Right cardiac atrium (tissue), 5 donors: ENCODE measurements around the gene GIPR. TPM values are rescaled to one million over a fixed set of nuclear protein-coding genes. Genes with fewer than 3 reads are reported as not detected.
"Not testable (repeated sequence)": the region's sequence is repeated elsewhere in the genome, so short reads cannot be mapped to it uniquely, and the experiment has no call there.

Experiments used
- ATAC-seq, 2 donors: fragments of 200-7000 bp; cut with Tn5 transposase; one replicate each; pipeline versions ENCODE4 v1.8.0 to v1.9.1; 2020; ENCODE audit warnings: moderate library complexity in 2 of 2, mild to moderate bottlenecking in 1 of 2
- DNase-seq, 3 donors: peaks; one replicate each; pipeline ENCODE4 v3.0.0-alpha.2; 2020
- H3K27ac ChIP-seq: one replicate; pipeline ENCODE4 v1.5.1; 2013; ENCODE audit warnings: mild to moderate bottlenecking, low read length, control low read depth, moderate library complexity
- H3K27me3 ChIP-seq: one replicate; pipeline ENCODE4 v1.6.1; 2013; ENCODE audit not compliant: control insufficient read depth, insufficient read depth
- H3K4me1 ChIP-seq: one replicate; pipeline ENCODE4 v1.6.1; 2013; ENCODE audit warnings: low read length; ENCODE audit not compliant: control insufficient read depth, insufficient read depth
- H3K4me3 ChIP-seq: one replicate; pipeline ENCODE4 v1.5.1; 2013; ENCODE audit warnings: low read length, control low read depth
- H3K9me3 ChIP-seq: one replicate; pipeline ENCODE4 v1.6.1; 2013; ENCODE audit warnings: low read length; ENCODE audit not compliant: control insufficient read depth
- WGBS: extraction: QIAGEN DNeasy Blood & Tissue Kit; methylation state at CpG from one replicate; pipeline ENCODE4 v1.1.7; 2013; 5-methylcytosine and 5-hydroxymethylcytosine counted together
- intact Hi-C, 4 donors: fragments of 100-400 bp; cut with DNase I; formaldehyde crosslinking; loops; one replicate each; pipeline versions ENCODE4 v1.11.0 to v1.14.0; 2022 to 2023
- polyA plus RNA-seq: library from polyadenylated mRNA; stranded (reverse); fragments of 200-250 nt; gene quantifications from one replicate; pipeline ENCODE4 v1.2.3, GENCODE V29; 2013
- total RNA-seq, 4 donors: library from RNA; stranded (reverse); fragmentation: NEBNext Ultra II Directional; extraction: Animal tissue kit (Norgen Biotek cat#: 25700); gene quantifications; one replicate each; pipeline ENCODE4 v1.2.1, GENCODE V29; 2021
- donor health status: healthy with polysubstance abuse.
- donor health status: DM: no; HTN: yes; CAD: no.
- donor health status: DM: no; HTN: no; CAD: no.
- donor health status: DM: no; HTN: yes; CAD: no; lungs with severe emphysema.
- donor health status: DM: yes; HTN: yes; CAD: no.

The GIPR gene
- total and polyA plus RNA-seq, 5 donors, result 8.5 to 16.7 (median 12.2) TPM

- H3K27me3 ChIP-seq, result no peaks in the 10 kb centered on the region
These were observed 6.9 kb downstream of the GIPR start for GRCh38 chr19:45674946-45675345.

GRCh38 chr19:45676851-45677263, 8.8 kb downstream of the GIPR start:
- H3K4me3 ChIP-seq, result peak overlapping the region; percentile 26
- no peaks in the 10 kb centered on the region for H3K4me1 ChIP-seq
- H3K27ac ChIP-seq, result no peak overlapping the region
- 6% methylated on average over 28 of the region's 28 CpGs for WGBS
- H3K27me3 ChIP-seq, result no peaks in the 10 kb centered on the region
- intact Hi-C loops, result no loop called here
- ATAC-seq (peak; percentile 17 to 35), DNase-seq (peak; percentile 27 to 69 (median 64))
- H3K9me3 ChIP-seq, result no peaks in the 10 kb centered on the region

More at GRCh38 chr19:45674946-45675345, 6.9 kb downstream of the GIPR start:
- Histone ChIP-seq H3K4me1 (no peaks in the 10 kb centered on the region), H3K9me3 (no peaks in the 10 kb centered on the region), H3K4me3 (no peak overlapping the region), H3K27ac (no peak overlapping the region)
- intact Hi-C loops, result no loop called here
- DNase-seq (no peak), ATAC-seq (no peak)
- 62% methylated on average over 7 of the region's 7 CpGs for WGBS

- Histone ChIP-seq H3K4me1 (no peaks in the 10 kb centered on the region), H3K4me3 (peak overlapping the region; percentile 26), H3K27ac (no peak overlapping the region), H3K9me3 (no peaks in the 10 kb centered on the region), H3K27me3 (no peaks in the 10 kb centered on the region)
- DNase-seq (peak; percentile 82 to 89 (median 87)), ATAC-seq (peak; percentile 53 to 83)
- intact Hi-C loops, result no loop called here
- 6% methylated on average over 49 of the region's 49 CpGs for WGBS
These were observed 9.6 kb downstream of the GIPR start for GRCh38 chr19:45677351-45678230.

GRCh38 chr19:45681391-45682015, 13.5 kb downstream of the GIPR start:
- WGBS, result 2% methylated on average over 51 of the region's 51 CpGs
- Histone ChIP-seq H3K9me3 (no peaks in the 10 kb centered on the region), H3K4me3 (peak overlapping the region; percentile 32), H3K27me3 (no peaks in the 10 kb centered on the region), H3K27ac (peak overlapping the region; percentile 14), H3K4me1 (no peaks in the 10 kb centered on the region)
- ATAC-seq (peak; percentile 82), DNase-seq (peak; percentile 78 to 92 (median 92))
- intact Hi-C loops, result no loop called here

GRCh38 chr19:45682117-45682516, 14.1 kb downstream of the GIPR start:
- DNase-seq, result no peak
- Histone ChIP-seq H3K27me3 (no peaks in the 10 kb centered on the region), H3K4me3 (no peak overlapping the region), H3K4me1 (no peaks in the 10 kb centered on the region), H3K27ac (peak overlapping the region; percentile 32), H3K9me3 (no peaks in the 10 kb centered on the region)
- ATAC-seq, result no peak
- 69% methylated on average over 8 of the region's 8 CpGs for WGBS
- intact Hi-C loops, result no loop called here

- DNase-seq (no peak), ATAC-seq (no peak)
- intact Hi-C loops, result no loop called here
- Histone ChIP-seq H3K4me3 (no peak overlapping the region), H3K9me3 (no peaks in the 10 kb centered on the region), H3K27ac (no peak overlapping the region), H3K27me3 (no peaks in the 10 kb centered on the region), H3K4me1 (no peaks in the 10 kb centered on the region)
- 58% methylated on average over 5 of the region's 5 CpGs for WGBS
These were observed 14.9 kb downstream of the GIPR start for GRCh38 chr19:45682908-45683307.

GRCh38 chr19:45685045-45685444, 17.0 kb downstream of the GIPR start:
- H3K27ac ChIP-seq, ATAC-seq, DNase-seq, H3K4me1 ChIP-seq, intact Hi-C loops, H3K4me3 ChIP-seq, H3K27me3 ChIP-seq, H3K9me3 ChIP-seq: not testable (repeated sequence)
- 78% methylated on average over 11 of the region's 11 CpGs for WGBS

- no peak overlapping the region for H3K4me3 ChIP-seq
- intact Hi-C loops, result no loop called here
- 87% methylated on average over 9 of the region's 9 CpGs for WGBS
- DNase-seq, result no peak
- H3K27ac ChIP-seq, result no peak overlapping the region
- no peaks in the 10 kb centered on the region for H3K9me3 ChIP-seq
- ATAC-seq, result no peak
- H3K27me3 ChIP-seq, result no peaks in the 10 kb centered on the region
- H3K4me1 ChIP-seq, result no peaks in the 10 kb centered on the region
These were observed 19.6 kb downstream of the GIPR start for GRCh38 chr19:45687599-45687998.

- intact Hi-C loops, result loop anchor here in 1 of 4 donors (5.0 kb wide), 1 partner anchor 76 kb away; the partner anchor contains the start of gene SIX5
- H3K27ac ChIP-seq, result peak within 1 kb of the TSS; percentile 73
These were observed 23.6 kb downstream of the GIPR start, which contains the start of gene SNRPD2 for GRCh38 chr19:45691516-45692186. Gene SNRPD2, minus strand, starts transcription at chr19:45691953. Its CDS starts 65 bp downstream, at chr19:45691888.

GRCh38 chr19:45692187-45693105, 24.4 kb downstream of the GIPR start, which contains the start of gene QPCTL:
Gene QPCTL, plus strand, starts transcription at chr19:45692666. Its CDS starts 38 bp downstream, at chr19:45692704.
- no peaks in the 10 kb centered on the region for H3K4me1 ChIP-seq
- intact Hi-C loops, result loop anchor here in 1 of 4 donors (5.0 kb wide), 1 partner anchor 75 kb away; the partner anchor contains the start of gene SIX5
- under 1% methylated on average over 70 of the region's 70 CpGs for WGBS
- peak within 1 kb of the TSS; percentile 66 for H3K4me3 ChIP-seq
- DNase-seq, result peak; percentile 97 to 98 (median 97)
- peak; percentile 96 for ATAC-seq
- no peaks in the 10 kb centered on the region for H3K27me3 ChIP-seq
- peak within 1 kb of the TSS; percentile 73 for H3K27ac ChIP-seq
- no peaks in the 10 kb centered on the region for H3K9me3 ChIP-seq

More at GRCh38 chr19:45691516-45692186, 23.6 kb downstream of the GIPR start, which contains the start of gene SNRPD2:
- H3K27me3 ChIP-seq, result no peaks in the 10 kb centered on the region
- H3K4me3 ChIP-seq, result peak within 1 kb of the TSS; percentile 66
- ATAC-seq (peak; percentile 88 to 89), DNase-seq (peak; percentile 93 to 97 (median 96))
- no peaks in the 10 kb centered on the region for H3K4me1 ChIP-seq
- WGBS, result under 1% methylated on average over 36 of the region's 36 CpGs
- H3K9me3 ChIP-seq, result no peaks in the 10 kb centered on the region
